ENCODE results near the gene TKT. TPM values are rescaled to one million over a fixed set of nuclear protein-coding genes. Genes with fewer than 3 reads are reported as not detected.

The TKT gene
- total RNA-seq, 6 experiments from 2014 or later, result 98.9 to 257 (median 146) TPM

DNA sequence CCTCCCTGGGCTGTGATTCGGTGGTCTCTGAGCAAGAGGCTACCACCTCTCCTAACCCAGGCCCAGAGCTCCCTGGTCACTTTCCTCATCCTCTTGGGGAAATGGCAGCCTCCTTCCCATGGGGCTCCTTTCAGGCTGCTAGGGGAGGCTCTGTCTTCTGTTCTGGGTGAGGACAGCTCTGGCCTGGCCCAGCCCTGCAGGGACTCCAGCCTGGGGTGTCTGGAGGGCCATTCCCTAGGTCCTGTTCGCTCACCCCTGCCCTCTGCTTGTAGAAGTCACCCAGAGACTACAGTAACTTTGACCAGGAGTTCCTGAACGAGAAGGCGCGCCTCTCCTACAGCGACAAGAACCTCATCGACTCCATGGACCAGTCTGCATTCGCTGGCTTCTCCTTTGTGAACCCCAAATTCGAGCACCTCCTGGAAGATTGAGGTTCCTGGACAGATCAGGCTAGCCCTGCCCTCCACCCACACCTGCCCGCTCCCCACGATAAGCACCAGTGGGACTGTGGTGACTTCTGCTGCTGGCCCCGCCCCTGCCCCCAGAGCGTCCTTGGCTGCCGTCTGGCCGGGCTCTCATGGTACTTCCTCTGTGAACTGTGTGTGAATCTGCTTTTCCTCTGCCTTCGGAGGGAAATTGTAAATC, 63.9 kb downstream of the TKT start:
- Histone ChIP-seq H3K27me3 (no peaks in the 10 kb centered on the region), H3K36me3 (peaks cover 0 to 3% (median 0%) of the 10 kb centered on the region in 4 donors), H3K27ac (no peak overlapping the region), H3K4me1 (peaks cover 0 to 4% (median 0%) of the 10 kb centered on the region in 4 donors), H3K4me3 (no peak overlapping the region), H3K9me3 (no peaks in the 10 kb centered on the region)
- intact Hi-C loops (cut with DNase I), result loop anchor here in 1 of 2 donors (5.0 kb wide), 1 partner anchor 75 kb away; no protein-coding TSS in a partner anchor
- ATAC-seq (no peak), DNase-seq (no peak)
- TF ChIP-seq, protein P1, sequence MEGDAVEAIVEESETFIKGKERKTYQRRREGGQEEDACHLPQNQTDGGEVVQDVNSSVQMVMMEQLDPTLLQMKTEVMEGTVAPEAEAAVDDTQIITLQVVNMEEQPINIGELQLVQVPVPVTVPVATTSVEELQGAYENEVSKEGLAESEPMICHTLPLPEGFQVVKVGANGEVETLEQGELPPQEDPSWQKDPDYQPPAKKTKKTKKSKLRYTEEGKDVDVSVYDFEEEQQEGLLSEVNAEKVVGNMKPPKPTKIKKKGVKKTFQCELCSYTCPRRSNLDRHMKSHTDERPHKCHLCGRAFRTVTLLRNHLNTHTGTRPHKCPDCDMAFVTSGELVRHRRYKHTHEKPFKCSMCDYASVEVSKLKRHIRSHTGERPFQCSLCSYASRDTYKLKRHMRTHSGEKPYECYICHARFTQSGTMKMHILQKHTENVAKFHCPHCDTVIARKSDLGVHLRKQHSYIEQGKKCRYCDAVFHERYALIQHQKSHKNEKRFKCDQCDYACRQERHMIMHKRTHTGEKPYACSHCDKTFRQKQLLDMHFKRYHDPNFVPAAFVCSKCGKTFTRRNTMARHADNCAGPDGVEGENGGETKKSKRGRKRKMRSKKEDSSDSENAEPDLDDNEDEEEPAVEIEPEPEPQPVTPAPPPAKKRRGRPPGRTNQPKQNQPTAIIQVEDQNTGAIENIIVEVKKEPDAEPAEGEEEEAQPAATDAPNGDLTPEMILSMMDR (IDR thresholded peaks at IDR 0.05), result no peak
- TF ChIP-seq POLR2A (IDR thresholded peaks at IDR 0.05), result no peak
- WGBS (ENCODE audit: insufficient coverage, low coverage, low lambda C conversion rate, missing lambda C conversion rate), result 60% methylated on average over 8 of the region's 16 CpGs

DNA sequence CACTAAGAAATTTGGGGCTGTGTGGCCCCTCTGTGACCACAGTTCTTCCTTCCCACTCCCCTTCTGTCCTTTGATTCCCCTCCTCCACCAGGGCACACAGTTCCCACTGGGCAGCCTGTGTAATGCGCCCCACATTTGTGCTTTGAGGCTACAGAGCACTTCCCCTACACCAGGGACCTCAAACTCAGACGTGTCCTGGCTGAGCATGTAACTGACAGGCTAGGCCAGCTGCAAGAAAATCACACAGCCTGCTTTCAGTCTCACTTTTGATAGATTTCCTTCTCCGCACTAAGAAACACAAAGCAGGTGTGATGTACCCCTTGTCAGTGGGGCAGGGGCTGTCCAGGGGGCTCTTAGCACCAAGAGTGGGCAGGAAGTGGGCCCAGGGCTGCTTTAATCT, 65.2 kb downstream of the TKT start:
- no peak overlapping the region for H3K27ac ChIP-seq
- WGBS (ENCODE audit: insufficient coverage, low coverage, low lambda C conversion rate, missing lambda C conversion rate), result 58% methylated on average over 3 of the region's 3 CpGs
- intact Hi-C loops (cut with DNase I), result loop anchor here in 1 of 2 donors (5.0 kb wide), 1 partner anchor 73 kb away; no protein-coding TSS in a partner anchor
- H3K36me3 ChIP-seq, result peaks cover 0 to 3% (median 0%) of the 10 kb centered on the region in 4 donors
- ATAC-seq, result no peak
- no peak overlapping the region for H3K4me3 ChIP-seq
- no peak for DNase-seq
- no peaks in the 10 kb centered on the region for H3K27me3 ChIP-seq
- peaks cover 0 to 1% (median 0%) of the 10 kb centered on the region in 4 donors for H3K4me1 ChIP-seq
- TF ChIP-seq, protein P1 (IDR thresholded peaks at IDR 0.05), result no peak
- TF ChIP-seq POLR2A (IDR thresholded peaks at IDR 0.05), result no peak
- no peaks in the 10 kb centered on the region for H3K9me3 ChIP-seq

DNA sequence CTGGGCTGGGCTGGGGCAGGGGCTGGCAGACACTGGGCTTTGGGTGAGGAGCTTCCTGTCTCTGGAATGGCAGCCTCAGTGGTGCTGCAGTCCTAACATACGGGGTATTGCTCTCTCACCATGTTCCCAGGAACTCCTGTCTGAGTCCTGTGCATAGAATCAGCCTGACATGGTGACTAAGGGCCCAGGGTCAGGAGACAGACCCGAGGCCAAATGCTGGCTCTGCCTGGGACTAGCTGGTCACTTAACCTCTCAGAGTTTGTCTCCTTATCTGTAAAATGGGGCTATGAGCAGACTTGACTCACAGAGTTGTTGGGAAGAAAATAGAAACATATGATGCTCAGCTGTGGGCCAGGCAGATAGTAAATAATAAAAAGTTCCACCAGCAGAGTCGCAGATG, 66.5 kb downstream of the TKT start:
- Histone ChIP-seq H3K27ac (no peak overlapping the region), H3K36me3 (peaks cover 0 to 3% (median 0%) of the 10 kb centered on the region in 4 donors), H3K4me1 (no peaks in the 10 kb centered on the region), H3K4me3 (no peak overlapping the region), H3K27me3 (no peaks in the 10 kb centered on the region), H3K9me3 (no peaks in the 10 kb centered on the region)
- TF ChIP-seq, protein P1 (IDR thresholded peaks at IDR 0.05), result no peak
- no peak for TF ChIP-seq POLR2A (IDR thresholded peaks at IDR 0.05)
- intact Hi-C loops (cut with DNase I), result no loop called here
- WGBS (ENCODE audit: insufficient coverage, low coverage, low lambda C conversion rate, missing lambda C conversion rate), result 50% methylated on average over 1 of the region's 3 CpGs
- ATAC-seq (no peak), DNase-seq (no peak)

DNA sequence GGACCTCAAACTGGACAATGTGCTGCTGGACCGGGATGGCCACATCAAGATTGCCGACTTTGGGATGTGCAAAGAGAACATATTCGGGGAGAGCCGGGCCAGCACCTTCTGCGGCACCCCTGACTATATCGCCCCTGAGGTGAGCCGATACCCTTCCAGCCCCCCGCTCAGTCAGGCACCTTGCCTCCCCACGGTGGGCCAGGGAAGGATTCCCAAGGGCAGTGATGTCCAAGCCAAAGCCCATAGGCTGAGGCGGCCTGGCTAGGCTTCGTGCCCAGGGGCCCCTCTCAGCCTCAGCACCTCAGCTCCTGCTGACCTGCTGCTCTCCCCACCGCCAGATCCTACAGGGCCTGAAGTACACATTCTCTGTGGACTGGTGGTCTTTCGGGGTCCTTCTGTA, 67.1 kb downstream of the TKT start:
- Histone ChIP-seq H3K27me3 (no peaks in the 10 kb centered on the region), H3K27ac (no peak overlapping the region), H3K4me3 (no peak overlapping the region), H3K9me3 (no peaks in the 10 kb centered on the region), H3K36me3 (peaks cover 0 to 3% (median under 1%) of the 10 kb centered on the region in 4 donors), H3K4me1 (no peaks in the 10 kb centered on the region)
- no peak for DNase-seq
- no peak for TF ChIP-seq POLR2A (IDR thresholded peaks at IDR 0.05)
- TF ChIP-seq, protein P1 (IDR thresholded peaks at IDR 0.05), result no peak
- no peak for ATAC-seq
- intact Hi-C loops (cut with DNase I), result no loop called here
- no CpG with 5 or more reads among the region's 13 CpGs for WGBS (ENCODE audit: insufficient coverage, low coverage, low lambda C conversion rate, missing lambda C conversion rate)

Measured in right lobe of liver (tissue), 6 donors.